GM12875 (cell line): ENCODE results near the gene HSCB.

Source experiments
- H3K4me3 ChIP-seq: one replicate; pipeline ENCODE4 v1.5.1; 2011; ENCODE audit warnings: low read depth, low read length, control low read depth
- CTCF ChIP-seq: IDR thresholded peaks from 2 replicates; pipeline ENCODE4 v1.5.1; 2011; ENCODE audit warnings: low read depth, mild to moderate bottlenecking, control low read depth, inconsistent platforms, low read length, moderate library complexity, borderline replicate concordance; ENCODE audit not compliant: insufficient read depth

HSCB gene

GRCh38 chr22:28774378-28774777 lies 32.5 kb downstream of the HSCB start:
- no peak for TF ChIP-seq CTCF
- H3K4me3 ChIP-seq, result no peak overlapping the region

- TF ChIP-seq CTCF, result no peak
These were observed 38.0 kb downstream of the HSCB start for GRCh38 chr22:28779833-28780232.

GRCh38 chr22:28780296-28780695 lies 38.5 kb downstream of the HSCB start:
- no peak for TF ChIP-seq CTCF
- H3K4me3 ChIP-seq, result no peak overlapping the region

More at GRCh38 chr22:28779833-28780232, 38.0 kb downstream of the HSCB start:
- no peak overlapping the region for H3K4me3 ChIP-seq

- no peak for TF ChIP-seq CTCF
- no peak overlapping the region for H3K4me3 ChIP-seq
These were observed 42.2 kb downstream of the HSCB start for GRCh38 chr22:28783786-28784671.

GRCh38 chr22:28788601-28789000 lies 46.8 kb downstream of the HSCB start:
- TF ChIP-seq CTCF, result no peak
- H3K4me3 ChIP-seq, result no peak overlapping the region

- no peak for TF ChIP-seq CTCF
- no peak overlapping the region for H3K4me3 ChIP-seq
These were observed 49.3 kb downstream of the HSCB start for GRCh38 chr22:28791124-28791523.

- no peak overlapping the region for H3K4me3 ChIP-seq
- TF ChIP-seq CTCF, result no peak
These were observed 50.1 kb downstream of the HSCB start for GRCh38 chr22:28791841-28792490.
